ENCODE results near the gene BANK1.

The BANK1 gene

DNA sequence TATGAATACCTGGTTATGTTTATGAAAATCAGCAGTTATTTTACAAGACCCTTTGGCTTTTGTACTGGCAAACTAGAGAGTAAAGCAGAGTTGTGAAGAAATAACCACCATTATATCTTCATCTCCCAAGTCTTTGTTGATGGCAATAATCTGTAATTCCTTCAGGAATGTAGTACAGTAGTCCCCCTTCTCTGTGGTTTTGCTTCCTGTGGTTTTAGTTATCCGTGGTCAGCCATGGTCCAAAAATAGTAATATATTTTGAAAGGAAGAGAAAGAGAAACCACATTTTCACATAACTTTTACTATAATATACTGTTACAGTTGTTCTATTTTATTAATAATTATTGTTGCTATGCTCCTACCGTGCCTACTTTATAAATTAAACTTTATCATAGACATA lies 27.8 kb downstream of the BANK1 start:
- no peak for DNase-seq

DNA sequence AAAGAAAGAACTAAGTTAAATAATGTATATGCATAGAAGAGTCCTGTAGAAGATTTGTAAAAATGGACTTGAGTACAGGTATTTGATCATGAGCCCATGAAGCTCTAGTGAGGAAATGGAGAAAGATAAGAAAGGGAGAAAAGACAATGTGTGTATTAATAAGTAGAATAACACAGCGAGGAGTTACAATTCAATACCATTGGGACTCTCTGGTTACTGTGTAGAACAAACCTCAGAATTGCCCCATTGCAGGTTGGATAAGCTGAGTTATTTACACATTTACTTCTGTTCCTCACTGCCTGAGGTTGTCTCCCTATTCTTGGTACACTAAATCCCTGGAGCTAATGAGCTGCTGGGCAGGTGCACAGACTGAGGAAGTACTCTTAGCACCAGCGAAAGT lies 33.3 kb downstream of the BANK1 start:
- DNase-seq, result no peak

DNA sequence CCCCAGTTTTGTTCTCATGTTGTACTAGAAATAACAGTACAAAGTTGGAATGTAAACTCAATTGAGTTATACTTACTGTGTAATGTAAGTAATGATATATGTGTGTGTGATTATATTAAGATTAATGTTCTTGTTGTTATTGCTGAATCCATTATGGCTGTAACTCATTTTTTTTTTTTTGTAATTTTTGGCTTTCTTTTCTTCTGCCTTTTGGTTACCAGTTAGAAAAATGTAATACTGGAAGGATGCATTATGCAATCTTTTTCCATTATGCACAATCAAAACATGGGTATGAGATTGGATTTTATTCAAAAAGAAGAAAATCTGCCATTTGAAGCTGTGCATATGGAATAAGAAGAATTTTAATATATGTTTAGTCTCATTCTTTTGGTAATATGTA lies 34.0 kb downstream of the BANK1 start:
- no peak for DNase-seq

DNA sequence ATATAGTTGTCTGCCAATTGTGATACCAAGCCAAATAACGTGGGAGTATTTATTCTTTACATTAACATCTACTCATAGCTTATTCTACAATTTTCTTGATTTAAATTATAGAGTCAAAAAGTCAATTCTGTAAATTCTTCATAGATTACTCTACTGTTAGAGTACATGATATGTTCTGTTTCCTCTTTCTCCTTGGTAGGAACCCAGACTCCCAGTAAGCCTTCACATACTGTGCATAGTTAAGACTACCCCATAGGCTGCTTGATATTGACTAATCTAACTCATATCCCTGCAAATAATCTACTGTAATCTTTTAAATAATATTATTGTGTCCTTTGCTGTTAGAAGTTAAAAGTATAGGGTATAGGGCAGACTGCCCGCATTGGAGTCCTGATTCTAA lies 35.4 kb downstream of the BANK1 start:
- DNase-seq, result no peak

DNA sequence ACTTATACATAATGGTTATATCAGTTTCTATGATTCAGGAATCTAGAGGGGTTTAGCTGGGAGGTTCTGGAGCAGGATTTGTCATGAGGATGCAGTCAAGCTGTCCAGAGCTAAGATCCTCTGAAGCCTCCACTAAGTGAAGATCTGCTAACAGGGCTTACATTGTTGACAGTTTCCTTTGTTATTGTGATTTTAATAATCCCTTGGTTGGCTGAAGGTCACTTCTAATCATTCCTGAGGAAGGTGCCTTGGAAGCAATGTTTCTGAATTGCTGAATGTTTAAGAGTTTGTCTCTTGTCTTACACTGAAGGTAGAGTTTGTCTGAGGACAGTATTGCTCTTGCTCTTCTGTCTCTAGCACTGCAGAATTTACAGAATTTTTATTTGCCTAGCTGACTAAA lies 41.3 kb downstream of the BANK1 start:
- no peak for DNase-seq

DNA sequence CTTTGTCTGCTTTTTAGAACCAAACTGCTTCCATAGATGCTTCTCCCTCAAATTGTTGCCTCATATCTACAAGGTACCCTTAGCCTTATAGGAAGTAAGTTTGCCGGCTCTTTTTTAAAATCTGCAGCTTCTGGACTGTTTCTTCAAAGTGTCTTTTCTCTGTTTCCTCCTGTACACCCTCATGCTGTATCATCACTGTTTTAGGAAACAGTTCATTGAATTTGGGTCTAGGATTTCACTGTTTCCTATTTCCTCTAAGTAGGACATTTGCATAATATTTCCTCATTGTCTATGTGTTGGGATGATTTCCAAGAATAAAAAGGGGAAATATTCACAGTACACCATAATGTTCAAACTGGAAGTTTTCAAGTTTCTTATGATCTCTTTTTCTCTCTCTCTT lies 43.0 kb downstream of the BANK1 start:
- no peak for DNase-seq

DNA sequence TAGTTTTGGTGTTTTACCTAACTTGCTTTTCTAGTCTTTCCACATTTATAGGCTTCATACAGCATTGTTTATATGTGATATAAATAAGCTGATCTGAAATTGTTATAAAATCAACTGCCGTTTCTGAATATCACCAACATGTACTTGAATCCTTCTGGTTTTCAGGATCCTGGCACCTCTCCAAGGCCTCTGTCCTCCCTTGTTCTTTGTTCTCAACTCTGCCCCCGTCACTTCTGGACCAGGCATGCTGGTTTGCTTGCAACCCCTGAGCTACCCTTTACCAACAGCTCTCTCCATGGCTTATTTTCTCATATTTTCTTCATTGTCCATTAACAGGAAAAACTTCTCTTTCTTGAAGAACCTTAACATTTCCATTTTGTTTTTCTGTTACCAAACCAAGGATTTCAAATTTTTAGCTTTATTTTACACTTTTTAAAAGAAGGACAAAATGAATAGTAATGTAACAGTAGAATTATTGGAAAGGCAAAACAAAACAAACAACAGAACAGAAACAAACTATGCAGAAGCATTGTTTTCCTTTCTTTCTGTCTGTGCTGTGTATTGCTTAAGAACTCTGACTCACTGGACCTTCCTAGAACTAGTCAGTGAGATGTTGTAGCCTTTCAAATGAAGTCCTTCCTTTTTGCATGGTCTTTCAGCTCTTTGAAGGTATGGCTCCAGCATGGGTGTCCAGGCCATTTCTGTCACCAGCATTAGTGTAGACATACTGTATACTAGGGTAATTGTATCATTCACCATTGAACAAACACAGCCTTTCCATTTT lies 44.8 kb downstream of the BANK1 start:
- no peak for DNase-seq

DNA sequence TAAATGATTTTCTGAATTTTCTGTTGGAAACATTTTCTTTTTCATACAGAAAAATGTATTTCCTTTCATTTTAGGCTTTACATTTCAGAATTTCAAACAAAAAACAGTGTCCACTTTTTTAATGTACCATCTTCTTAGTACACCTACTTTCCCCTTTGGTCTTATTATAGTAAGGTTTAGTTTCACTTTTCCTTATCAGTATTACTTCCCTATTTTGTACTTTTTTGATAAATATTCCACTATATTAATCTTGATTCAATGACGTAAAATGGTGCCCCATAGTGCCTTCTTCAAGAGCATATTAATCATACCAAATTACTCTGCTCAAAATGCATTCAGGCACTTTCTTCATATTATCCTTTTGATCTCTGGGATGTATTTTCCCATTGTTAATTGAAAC lies 52.5 kb downstream of the BANK1 start:
- no peak for DNase-seq

DNA sequence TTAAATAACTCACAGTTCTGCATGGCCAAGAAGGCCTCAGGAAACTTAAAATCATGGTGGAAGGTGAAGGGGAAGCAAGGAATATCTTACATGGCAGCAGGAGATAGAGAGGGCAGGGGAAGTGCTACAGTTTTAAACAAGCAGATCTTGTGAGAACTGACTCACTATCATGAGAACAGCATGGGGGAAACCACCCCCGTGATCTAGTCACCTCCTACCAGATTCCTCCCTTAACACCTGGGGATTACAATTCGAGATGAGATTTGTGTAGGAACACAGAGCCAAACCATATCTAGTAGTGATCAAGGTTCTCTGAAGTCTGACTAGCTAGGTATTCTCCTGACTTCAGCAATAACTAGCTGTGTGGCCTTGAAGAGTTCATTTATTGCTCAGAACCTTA lies 56.0 kb downstream of the BANK1 start:
- no peak for DNase-seq

DNA sequence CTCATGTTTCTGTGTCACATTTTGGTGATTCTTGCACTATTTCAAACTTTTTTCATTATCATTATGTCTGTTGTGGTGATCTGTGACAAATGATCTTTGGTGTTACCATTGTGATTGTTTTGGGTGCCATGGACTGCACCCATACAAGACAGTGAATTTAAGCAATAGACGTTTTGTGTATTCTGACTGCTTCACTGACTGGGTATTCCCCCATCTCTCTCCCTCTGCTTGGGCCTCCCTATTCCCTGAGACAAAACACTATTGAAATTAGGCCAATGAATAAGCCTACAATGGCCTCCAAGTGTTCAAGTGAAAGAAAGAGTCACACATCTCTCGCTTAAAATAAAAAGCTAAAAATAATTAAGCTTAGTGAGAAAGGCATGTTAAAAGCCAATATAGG lies 60.2 kb downstream of the BANK1 start:
- DNase-seq, result no peak

DNA sequence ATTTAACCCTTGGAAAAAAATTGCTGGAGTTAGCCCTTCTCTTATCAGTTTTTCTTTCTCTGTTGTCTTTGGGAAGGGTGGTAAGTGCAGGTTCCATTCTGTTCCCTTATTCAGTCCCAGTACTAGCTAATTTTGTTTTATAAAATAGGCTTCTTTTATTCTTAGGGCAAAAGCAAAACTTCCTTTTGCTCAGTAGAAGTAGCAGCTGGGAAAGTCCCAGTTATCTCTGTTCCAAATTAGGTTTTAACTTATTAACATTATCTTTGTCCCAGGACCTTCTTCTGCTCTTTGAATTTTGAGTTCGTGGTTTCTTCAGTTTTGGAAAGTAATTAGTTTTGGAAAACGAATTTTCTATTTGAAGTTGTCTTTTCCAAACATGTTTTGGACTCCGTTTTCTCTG lies 61.1 kb downstream of the BANK1 start:
- DNase-seq, result no peak

DNA sequence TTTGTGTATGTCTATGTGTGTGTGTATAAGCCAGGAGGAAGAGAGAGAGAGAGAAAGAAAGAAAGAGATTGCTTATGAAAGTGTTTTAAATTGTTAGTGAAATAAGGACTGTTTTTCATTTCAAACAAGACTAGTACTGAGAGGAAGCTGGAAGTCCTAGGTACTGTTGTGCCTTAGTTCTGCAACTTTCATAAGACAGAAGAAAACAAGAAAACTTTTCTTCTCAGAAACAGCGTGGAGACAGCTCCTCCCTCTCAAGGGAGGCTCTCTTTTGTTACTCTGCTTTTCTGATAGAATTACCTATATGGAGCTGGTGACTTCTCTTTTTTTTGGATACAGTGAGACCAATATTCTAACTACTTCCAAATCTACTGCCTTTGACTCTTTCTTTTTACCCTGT lies 62.5 kb downstream of the BANK1 start:
- DNase-seq, result no peak

DNA sequence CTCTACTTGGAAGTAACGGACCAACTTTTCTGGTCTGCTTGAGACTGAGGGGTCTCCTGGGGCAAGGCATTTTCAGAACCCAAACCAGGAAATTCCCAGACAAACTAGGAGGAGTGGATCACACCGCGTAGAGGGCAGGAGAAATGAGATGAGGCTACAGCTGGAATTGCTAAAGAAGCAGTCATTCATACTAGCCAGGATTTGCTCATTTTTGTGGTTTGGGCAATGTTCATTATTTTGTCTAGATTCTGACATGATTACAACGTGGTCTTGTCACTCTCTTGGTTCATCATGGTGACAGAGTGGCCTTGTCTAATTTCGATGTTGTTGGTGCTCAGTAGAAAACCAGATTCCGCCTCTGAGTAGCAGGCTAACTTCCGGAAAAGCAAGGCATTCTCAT lies 63.2 kb downstream of the BANK1 start:
- no peak for DNase-seq

DNA sequence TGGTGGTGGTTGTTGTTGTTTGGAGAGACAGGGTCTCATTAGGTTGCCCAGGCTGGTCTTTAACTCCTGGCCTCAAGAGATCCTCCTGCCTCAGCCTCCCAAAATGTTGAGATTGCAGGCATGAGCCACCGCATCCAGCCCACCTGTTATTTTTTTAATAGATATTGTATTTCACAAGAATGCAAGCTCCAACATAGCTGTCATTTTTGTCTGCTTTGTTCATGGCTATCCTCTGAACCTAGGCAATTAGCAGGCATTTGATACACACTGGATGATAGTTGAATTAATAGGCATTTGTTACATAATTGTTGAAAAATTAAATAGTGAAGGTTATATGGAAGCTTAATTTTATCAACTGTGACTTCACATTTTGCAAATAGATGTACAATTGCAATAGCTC lies 64.7 kb downstream of the BANK1 start:
- DNase-seq, result no peak

DNA sequence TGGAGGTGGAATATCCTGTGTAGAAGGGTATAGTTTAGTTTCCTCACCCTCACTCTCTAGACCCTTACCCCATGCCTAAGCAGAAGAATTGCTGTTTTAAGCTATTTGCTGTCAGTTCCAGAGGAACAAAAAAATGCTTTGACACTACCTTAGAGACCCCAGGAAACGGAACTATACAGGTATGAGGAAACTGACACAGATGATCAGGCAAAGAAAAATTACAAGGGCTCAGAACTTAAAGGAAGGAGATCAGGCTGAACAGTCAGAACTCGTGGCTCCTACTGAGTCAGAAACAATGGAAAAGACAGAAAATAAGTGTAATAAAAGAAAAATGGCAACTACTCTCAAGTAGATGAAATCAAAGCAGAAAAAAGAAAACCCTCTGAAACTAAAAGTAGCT lies 65.6 kb downstream of the BANK1 start:
- DNase-seq, result no peak

DNA sequence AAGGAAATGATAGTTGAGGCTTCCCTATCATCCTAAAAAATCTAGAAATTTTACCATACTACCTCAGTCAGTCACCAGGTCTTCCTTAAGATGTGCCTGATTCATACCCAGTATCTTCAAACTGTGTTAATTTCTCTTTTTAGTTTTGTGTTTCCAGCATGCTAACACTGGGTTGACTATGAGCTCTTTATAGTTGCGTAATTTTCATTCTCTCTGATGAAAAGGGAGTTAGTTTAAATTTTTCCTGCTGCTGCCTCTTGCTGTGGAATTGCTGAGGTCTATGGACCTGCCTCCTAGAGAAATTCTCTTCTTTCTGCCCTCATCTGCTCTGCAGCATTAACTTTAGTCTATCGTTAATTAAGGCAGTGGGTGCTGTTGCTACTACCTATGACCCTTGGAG lies 66.6 kb downstream of the BANK1 start:
- no peak for DNase-seq

DNA sequence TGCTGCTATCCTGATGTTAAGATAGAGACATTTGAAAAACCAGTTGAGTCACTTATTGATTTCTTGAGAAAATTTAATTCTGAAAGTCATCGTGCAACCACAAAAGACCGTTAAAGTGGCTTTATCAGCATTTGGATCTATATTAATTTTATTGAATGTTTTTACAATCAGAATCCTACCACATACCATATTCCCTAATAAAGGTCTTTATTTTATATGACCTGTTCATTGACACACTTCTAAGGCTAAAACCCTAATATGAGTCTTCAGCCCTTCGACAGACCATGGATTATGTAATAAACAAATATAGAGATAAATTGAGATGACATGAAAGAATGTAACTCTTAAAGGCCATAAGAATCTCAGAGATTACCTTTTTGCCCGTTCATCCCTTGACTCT lies 68.1 kb downstream of the BANK1 start:
- DNase-seq, result no peak

DNA sequence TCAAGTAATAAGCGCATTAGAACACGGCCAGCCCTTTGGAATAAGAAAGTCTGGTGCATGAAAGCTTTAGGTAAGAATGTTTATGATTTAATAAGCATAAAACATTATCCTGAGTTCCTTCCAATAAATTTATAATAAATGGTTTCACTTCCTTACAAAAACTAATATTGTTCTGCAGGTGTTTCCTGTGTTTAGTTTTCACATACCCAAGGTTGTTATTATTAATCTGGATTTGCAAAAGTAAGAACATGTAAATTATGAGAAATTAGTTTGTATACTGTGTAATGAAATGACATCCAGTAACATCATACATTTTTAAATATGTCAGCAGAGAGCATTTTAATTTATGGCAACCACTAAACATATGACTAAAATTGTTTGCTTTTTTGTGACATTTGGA lies 72.1 kb downstream of the BANK1 start:
- DNase-seq, result no peak

DNA sequence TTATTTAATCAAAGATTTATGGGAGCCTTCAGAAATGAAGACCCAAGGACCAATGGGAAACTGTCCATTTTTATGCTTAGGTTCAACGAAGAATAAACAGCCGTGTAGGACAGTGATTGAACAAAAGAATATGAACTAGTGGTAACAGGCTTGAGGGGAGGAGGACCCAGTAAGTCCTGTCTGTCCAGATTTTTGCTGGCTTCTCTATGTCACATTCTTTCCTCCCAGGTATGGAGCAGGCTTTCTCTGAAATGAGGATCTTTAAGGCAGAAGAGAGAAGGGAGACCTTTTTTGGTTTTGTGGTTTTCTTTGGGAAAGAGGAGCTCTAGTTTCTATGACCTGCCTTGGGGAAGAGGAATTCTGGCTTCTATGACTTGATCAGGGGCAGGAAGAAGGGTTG lies 74.1 kb downstream of the BANK1 start:
- DNase-seq, result no peak

DNA sequence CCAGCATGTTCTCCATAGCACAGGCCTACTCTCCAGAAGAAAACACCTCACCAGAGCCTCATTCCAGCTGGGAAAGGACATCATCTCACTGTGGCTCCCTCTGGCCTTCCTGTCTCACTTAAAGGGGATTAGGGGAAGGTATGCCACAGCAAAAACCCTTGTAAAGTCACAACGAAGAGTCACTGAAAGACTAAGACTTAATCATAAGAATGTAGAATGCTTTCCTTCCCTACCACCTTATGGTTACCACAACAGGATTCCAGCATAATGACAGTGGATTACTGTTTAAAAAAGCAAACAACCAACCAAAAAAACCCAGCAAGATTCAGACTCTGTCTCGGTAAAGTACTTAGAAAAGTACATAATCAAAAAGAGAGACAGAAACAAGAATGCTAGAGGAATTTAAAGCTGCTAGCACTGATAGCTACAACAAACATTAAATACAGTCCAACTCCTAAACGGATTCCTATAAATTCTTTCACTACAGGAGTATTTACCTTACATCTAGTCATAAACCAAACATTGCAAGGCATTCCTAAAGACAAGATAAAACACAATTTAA lies 75.1 kb downstream of the BANK1 start:
- no peak for DNase-seq

DNA sequence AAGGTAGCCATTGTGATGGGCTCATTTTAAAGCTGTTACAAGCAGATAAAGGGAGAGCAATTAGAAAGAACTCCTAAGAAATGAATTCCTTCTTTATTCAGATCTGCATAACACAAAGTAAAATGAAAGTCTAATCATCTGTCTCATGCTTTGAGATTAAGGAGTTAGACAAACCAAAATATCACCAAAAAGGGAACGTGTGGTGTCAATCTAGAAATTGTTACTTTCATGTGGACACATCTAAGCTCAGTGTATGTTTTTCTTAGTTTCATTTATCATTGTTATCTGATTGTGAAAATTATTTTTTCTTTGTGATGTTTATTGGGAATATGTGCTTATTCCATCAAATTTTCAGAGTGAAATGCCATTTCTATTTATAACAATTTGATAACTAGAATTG lies 80.3 kb downstream of the BANK1 start:
- DNase-seq, result no peak

DNA sequence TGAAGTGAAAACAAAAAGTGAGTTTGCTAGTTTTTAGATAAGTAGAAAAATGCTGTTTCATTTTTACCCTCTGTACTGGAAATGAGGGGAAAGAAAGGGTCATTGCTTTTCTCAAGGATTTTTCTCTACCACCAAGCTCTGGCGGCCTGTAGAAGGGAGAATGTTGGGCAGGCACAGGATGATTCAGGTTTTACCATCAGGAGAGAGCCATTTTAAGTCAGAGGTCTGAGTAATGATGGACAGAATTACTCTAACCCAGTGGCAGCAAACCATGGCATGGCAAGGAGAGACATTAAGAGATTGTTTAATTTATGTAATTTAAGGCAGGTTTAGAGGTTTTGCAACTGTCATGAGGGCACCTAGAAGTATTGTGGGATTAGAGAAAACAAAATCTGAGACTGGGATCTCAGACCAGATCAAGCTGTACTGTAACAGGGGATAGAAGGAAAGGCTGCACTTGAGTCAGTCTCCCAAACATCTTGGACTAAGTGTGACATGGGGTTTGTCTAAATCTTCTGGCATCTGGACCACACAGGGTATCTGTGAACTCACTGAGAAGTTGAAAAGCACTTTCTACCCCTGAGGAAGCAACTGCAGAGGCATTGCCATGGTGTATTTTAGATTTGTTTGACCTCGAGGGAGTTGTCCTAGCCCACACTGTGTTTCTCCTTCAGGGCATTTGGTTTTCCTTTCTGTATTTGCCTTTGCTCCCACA lies 81.6 kb downstream of the BANK1 start:
- DNase-seq, result no peak

DNA sequence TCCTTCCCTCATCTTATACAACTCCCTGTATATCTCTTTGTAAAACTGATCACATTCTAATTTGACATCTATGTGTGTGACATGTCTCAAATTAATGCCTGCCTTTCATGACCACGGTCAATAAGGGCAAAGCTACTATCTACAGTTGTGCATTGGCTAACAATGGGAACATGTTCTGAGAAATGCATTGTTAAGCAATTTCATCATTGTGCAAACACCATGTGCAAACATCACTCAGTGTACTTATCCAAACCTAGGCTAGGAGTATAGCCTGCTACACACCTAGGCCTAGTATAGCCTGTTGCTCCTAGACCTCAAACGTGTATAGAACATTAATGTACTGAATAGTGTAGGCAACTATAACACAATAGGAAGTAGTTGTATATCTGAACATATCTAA lies 95.0 kb downstream of the BANK1 start:
- DNase-seq, result no peak

DNA sequence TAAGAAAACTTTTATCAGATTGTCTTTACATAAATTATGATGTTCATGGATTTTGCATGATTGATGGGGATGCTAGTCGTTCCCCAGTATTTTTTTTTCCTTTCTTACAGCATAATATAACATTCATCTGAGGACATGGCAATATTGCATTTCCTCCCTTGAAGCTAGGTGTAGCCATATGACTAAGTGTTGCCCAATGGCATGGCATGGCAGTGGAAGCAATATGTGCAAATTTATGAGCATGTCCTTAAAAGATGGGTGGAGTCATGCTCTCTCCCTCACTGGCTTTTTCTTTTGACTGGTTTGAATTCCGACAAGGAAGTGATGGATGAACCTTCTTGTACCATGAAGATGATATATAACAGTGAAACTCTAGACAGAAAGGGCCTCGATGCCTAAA lies 96.3 kb downstream of the BANK1 start:
- DNase-seq, result no peak

DNA sequence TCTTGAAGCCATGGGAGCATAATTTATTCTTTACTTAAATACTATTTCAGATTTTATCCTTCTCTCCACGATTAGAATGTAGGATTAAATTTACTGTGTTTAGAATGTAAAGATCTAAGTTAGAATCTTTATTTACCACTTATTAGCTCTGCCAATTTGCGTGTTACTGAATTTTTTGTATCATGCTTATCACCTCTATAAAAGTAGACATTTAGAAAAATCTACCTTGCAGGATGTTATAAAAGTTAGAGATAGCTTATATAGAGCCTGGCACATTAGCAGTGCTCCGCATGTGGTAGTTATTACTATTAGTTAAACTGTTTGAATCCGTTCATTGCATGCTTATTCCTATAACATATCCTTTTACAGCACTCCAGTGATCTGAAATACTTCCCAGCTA lies 97.9 kb downstream of the BANK1 start:
- no peak for DNase-seq

Data from effector CD4-positive, alpha-beta T cell (primary cell).